AG10803 (cell line): ENCODE results near the gene ESPNL.

Experiments used
- DNase-seq: peaks from one replicate; pipeline ENCODE4 v3.0.0; 2010; ENCODE audit warnings: low read depth
- H3K4me3 ChIP-seq: 2 replicates; pipeline ENCODE4 v1.5.1; 2011; ENCODE audit warnings: mild to moderate bottlenecking, low read length, control low read depth
- CTCF ChIP-seq: conservative IDR thresholded peaks from 2 replicates; pipeline ENCODE4 v1.5.1; 2011; ENCODE audit warnings: mild to moderate bottlenecking, low read length, control low read depth, inconsistent platforms

Gene ESPNL

GRCh38 chr2:238161291-238162051 is 61.3 kb downstream of the ESPNL start:
- H3K4me3 ChIP-seq: no peak overlapping the region
- no peak for DNase-seq
- no peak for TF ChIP-seq CTCF

GRCh38 chr2:238162251-238162845 is 62.2 kb downstream of the ESPNL start:
- no peak for TF ChIP-seq CTCF
- no peak for DNase-seq
- H3K4me3 ChIP-seq: no peak overlapping the region

GRCh38 chr2:238162846-238163441 is 62.8 kb downstream of the ESPNL start:
- TF ChIP-seq CTCF: no peak
- no peak for DNase-seq
- H3K4me3 ChIP-seq: no peak overlapping the region

- no peak for DNase-seq
- TF ChIP-seq CTCF: no peak
- H3K4me3 ChIP-seq: no peak overlapping the region
Measured at GRCh38 chr2:238163481-238164198, 63.5 kb downstream of the ESPNL start.

- H3K4me3 ChIP-seq: no peak overlapping the region
- no peak for TF ChIP-seq CTCF
- DNase-seq: no peak
Measured at GRCh38 chr2:238164906-238165287, 64.8 kb downstream of the ESPNL start.

- DNase-seq: no peak
- no peak overlapping the region for H3K4me3 ChIP-seq
- TF ChIP-seq CTCF: no peak
Measured at GRCh38 chr2:238165288-238165921, 65.3 kb downstream of the ESPNL start.
